ENCODE data around the gene UBE2D4.
"Not testable (repeated sequence)": the region's sequence is repeated elsewhere in the genome, so short reads cannot be mapped to it uniquely, and the experiment has no call there.

Gene UBE2D4

DNA sequence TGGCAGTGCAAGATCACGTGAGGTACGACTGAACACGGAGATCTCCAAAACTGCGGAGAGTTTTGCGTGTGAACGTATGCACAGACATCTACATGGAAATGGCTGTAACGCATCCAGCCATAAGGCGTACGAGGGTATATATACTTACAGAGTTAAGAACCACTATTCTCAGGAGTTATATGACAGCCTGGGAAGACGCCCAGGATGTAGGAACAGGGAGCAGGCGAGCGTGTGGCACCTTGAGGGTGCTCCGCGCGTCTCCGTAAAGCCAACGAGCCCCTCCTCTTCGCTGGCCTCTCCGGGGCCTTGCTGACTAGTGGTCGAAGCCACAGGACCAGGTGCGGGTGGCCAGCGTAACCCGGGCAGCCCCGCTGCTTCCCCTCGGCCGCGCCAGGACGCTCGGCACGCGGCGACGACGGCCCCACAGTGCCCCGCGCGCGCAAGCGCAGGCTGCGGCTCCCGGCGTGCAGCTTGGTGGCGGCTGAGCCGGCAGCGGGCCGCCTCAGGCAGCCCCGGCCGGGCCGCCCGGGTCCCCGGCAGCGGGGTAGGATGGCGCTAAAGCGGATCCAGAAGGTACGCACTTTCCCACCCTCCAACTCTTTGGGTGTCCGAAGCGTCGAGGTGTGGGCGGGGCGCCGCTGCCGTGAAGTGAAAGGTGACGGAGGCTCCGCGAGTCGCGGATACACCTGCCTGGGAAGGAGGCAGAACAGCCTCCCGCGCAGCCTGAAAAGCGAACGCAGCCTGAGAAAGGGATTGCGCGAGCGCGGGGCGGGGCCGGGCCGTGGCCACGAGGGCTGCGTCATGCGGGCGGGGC, at the start of gene UBE2D4:
UBE2D4 (plus strand) TSS at position 453 of the 814 bp plus-strand sequence; CDS start at position 550, 97 bp downstream.
- in situ Hi-C loops (cut with MboI; ENCODE audit: low pct_unique_long_range_greater_than_20kb, low sequenced_read_pairs), result no loop called here
- peak; percentile 84 for DNase-seq

DNA sequence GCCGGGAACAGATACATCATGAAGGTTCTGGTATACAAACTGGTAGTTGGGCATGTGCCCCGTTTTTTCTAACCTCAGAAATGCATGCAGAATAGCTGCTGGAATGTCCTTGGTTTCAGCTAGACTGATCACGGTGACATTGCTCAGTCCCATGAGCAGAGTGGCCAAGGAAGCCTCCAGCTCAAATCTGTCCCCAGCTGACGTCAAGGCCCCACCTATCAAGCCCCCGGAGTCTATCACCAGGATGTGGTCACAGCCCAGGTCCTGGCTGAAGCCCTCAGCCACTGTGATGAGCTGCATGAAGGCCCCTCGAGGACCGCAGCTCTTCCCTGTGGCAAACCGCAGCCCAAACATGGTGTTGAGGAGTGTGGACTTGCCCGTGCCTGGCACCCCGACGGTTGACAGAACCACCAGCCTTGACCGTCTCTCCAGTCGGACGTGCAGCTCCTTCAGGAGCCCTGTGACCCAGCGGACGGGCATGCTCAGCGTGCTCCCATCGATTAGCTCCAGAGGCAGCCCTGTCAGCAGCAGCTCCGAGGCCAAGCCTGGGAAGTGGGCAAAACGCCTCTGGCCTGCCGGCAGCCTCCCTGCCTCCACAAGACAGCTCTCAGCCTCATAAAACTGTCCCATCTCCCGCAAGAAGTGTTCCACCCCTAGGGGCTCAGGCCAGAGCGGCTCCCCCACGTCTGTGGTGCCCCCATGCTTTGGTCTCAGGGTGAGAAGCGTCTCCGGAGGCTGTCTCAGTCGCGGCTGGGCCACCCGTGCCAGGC, 49.1 kb upstream of the UBE2D4 start:
- in situ Hi-C loops (cut with MboI; ENCODE audit: low pct_unique_long_range_greater_than_20kb, low sequenced_read_pairs), result no loop called here
- no peak for DNase-seq

DNA sequence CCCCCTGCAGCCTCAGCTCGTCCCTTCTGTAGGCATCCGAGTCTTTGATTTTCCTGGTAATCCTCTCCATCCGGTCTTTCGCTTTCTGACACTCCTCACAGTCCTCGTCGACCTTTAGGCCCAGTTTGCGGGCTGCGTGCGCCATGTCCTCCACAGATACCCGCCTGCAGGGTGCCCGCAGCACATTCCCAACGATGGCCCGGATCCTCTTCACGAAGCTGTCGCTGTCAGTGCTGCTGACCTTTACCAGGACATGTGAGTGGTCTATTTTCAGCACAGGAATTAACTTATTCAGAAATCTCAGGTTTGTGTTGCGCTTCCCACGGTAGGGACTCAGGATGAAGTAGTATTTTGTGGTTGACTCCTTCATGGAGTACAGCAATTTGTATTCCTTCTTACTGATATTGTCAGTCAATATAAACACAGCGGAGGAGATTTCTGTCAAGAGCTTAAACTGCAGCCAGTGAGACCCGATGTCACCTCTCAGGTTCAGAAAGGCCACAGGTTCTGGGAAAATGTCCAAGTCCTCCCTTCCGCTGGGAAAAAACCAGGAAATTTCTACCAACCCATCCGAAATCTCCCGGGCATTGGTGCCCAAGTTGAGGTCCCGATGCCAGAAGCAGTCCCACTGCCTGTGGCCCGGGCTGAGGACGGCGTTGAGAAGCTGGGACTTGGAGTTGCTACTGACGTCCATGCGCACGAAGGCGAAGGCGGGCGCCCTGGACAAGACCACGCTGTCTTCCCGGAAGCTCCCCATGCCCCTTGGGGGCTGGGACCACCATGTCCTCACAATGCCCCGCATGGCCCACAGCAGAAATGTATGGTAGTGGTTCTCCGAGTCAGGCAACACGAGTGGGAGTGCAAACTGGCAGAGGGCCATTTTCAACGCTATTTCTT, 48.0 kb upstream of the UBE2D4 start:
- in situ Hi-C loops (cut with MboI; ENCODE audit: low pct_unique_long_range_greater_than_20kb, low sequenced_read_pairs), result no loop called here
- no peak for DNase-seq

DNA sequence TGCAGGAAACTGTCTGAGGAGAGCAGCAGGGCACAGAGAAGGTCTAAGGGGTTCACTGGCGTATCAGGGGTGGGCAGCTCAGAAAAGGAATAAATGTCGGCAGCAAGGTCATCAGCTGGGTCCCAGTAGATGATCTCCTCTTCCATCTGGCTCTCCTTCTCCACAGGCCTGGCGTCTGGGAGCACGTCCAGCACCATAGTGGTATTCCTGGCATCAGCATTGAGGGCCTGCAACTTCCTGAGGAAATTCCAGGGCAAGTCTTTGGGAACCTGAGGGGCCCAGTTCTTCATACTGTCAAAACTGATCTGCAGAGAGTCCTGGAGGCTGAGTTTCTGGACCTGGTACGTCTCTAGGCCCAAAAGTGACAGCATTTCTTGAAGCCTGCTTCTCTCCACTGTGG, 47.4 kb upstream of the UBE2D4 start:
- DNase-seq, result no peak
- in situ Hi-C loops (cut with MboI; ENCODE audit: low pct_unique_long_range_greater_than_20kb, low sequenced_read_pairs), result no loop called here

DNA sequence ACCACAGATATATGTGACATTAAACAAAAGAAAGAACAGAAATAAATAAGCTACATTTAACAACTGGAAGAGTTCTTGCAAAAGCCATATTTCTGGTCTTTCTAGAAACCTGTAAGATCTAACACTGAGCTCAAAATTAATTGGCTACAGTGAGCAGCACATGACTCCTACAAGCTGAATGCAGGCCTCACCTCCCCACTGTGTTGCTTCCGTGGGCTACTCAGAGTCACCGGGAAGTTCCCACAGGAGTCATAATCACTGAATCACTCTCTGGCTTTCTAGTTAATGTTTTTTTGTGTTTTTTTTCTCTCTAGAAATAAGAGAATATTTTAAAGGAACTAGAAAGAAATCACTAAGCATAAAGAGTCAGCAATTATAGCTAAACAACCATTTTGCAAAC, 46.8 kb upstream of the UBE2D4 start:
- DNase-seq, result no peak
- in situ Hi-C loops (cut with MboI; ENCODE audit: low pct_unique_long_range_greater_than_20kb, low sequenced_read_pairs), result no loop called here

DNA sequence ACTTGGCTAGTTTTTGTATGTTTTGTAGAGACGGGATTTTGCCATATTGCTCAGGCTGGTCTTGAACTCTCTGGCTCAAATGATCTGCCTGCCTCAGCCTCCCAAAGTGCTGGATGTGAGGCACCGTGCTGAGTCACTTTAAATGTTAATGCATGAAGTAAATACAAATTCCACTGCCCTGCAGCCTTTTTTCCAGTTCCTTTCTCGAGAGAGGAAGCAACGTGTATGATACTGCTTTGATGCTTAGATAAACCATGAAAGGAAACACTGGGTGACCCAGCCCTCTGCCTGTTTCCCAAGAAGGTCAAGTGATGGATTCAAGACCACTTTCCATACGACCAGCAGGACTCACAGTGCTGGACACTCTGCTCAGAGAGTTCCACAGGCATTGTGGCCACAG, 45.6 kb upstream of the UBE2D4 start:
- in situ Hi-C loops (cut with MboI; ENCODE audit: low pct_unique_long_range_greater_than_20kb, low sequenced_read_pairs), result no loop called here
- no peak for DNase-seq

DNA sequence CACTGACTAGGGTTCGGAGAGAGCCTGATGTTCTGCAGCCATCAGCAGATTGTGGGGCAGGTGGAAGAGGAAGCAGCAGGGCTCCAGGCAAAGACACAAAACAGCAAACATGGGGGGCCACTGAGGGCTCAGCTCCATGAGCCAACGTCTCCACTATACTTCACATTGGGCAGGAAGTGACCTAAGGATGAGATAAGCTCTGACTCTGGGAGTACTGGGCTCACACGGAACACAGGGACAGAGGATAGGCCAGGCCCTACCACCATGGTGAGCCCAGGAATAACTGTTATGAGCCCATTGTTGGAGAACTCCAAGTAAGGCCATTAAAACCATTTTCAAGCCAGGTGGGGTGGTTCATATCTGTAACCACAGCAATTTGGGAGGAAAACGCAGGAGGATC, 42.0 kb upstream of the UBE2D4 start:
- in situ Hi-C loops (cut with MboI; ENCODE audit: low pct_unique_long_range_greater_than_20kb, low sequenced_read_pairs), result no loop called here
- no peak for DNase-seq

DNA sequence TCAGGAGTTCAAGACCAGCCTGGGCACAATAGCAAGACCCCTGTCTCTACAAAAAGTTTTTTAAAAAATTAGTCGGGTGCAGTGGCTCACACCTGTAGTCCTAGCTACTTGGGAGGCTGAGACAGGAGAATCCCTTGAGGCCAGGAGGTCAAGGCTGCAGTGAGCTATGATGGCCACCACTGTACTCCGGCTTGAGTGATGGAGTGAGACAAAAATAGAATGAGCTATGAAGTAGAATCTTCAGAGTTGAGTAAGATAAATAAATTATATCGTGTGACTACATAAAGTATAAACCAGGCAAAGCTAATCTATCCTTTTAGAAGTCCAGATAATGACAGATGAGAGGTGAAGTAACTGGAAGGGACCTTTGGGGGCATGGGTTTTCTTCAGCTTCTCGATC, 41.6 kb upstream of the UBE2D4 start:
- DNase-seq, result no peak
- in situ Hi-C loops (cut with MboI; ENCODE audit: low pct_unique_long_range_greater_than_20kb, low sequenced_read_pairs), result no loop called here

DNA sequence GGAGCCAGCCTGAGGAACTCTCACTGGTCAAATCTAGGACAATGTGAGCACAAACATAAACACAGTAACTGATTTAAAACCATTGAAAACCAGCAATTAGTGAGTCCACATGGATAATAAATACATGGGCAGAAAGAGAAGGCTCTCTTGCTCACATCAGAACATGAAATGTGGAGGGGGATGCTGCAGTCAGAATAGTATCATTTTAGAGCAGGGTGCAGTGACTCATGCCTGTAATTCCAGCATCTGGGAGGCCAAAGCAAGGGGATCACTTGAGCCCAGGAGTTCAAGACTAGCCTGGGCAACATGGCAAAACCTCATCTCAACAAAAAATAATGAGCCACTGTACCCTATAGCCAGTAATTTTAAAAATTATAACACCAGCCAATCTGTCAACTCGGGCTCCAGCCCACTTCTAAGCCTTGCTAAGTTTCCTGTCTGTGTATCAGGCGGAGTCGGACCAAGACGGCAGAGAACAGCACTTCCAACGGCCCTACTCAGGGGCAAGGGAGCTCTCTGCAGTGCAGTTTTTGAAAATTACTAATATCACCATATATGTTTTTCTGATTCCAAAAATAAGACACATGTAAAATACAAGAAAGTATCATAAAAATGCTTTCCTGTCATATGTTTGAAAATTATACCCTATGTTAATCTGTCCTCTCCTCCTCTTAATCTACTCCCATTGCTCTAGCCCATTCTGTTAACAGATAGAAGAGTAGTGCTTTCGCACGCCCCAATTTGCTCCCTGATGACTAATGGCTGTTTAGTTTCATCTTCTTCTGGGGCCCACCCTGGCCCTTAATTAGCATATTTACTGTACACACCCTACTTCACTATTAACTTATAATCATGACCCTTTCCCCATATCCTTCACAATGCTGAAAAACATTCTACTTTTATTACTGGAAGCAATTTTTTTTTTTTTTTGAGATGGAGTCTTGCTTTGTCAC, 37.0 kb upstream of the UBE2D4 start:
- DNase-seq, result no peak
- in situ Hi-C loops (cut with MboI; ENCODE audit: low pct_unique_long_range_greater_than_20kb, low sequenced_read_pairs), result no loop called here

DNA sequence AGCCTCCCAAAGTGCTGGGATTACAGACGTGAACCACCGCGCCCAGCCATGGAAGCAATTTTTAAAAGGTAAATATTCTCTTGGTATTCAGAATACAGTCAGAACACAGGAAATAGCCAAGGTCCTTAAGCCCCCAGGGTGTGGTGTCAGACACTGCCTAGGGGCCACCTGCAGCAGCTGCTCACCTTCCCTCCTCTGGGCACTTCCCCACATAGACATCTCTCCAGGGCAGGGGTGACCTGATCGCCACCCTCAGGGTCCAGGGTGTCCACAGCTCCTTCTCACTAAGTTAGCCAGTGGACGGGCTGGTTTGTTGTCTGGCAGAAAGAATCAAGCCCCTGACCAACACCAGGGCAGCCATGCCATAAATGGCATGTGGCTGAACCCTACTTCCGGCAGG, 35.8 kb upstream of the UBE2D4 start:
- in situ Hi-C loops (cut with MboI; ENCODE audit: low pct_unique_long_range_greater_than_20kb, low sequenced_read_pairs), result no loop called here
- no peak for DNase-seq

DNA sequence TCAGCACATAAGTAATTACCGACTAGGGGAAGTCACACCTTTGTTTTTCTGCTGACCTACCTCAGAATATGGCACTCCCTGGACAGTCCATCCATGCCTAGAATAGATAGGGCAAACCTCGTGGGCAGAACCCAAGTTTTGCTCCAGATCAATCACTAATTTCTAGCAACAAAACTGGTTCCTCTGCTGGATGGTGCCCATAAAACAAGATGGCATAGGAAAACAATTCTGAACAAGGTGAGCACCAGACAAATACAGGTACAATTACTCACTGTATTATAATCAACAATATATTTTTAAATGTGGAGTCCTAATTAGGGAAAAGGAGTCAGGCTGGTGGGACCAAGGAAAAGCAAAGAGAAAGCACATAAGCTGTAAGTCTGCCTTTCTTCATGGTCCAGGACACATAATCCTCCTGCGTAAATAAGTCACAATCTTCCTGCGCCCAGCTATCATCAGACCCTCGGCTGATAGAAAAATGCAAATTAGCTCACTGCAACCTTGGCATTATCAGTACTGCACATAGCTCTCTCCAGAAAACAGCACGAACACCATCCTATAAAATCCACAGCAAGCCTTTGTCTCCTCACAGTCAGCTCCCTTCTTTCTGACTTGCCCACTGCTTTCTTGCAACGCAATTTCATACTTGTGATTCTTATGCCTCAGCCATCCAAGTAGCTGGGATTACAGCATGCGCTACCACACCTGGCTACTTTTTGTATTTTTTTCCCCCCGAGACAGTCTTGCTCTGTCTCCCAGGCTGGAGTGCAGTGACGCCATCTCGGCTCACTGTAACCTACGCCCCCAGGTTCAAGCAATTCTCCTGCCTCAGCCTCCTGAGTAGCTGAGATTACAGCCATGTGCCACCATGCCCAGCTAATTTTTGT, 34.9 kb upstream of the UBE2D4 start:
- no peak for DNase-seq
- in situ Hi-C loops (cut with MboI; ENCODE audit: low pct_unique_long_range_greater_than_20kb, low sequenced_read_pairs), result no loop called here

DNA sequence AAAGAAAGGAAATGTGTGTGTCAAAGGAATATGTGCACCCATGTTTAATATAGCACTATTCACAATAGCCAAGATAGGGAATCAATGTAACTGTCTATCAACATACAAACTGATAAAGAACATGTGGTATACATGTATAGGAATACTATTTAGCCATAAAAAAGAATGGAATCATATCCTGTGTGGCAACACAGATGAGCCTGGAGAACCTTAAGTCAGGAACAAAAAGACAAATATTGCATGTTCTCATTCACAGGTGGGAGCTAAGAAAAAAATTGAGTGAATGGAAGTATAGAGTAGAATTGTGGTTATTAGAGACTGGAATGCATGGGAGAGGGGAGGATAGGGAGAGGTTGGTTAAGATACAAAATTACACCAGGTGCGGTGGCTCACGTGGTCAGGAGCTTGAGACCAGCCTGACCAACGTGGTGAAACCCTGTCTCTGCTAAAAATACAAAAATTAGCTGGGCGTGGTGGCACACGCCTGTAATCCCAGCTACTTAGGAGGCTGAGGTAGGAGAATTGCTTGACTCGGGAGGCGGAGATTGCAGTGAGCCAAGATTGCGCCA, 30.3 kb upstream of the UBE2D4 start:
- no peak for DNase-seq
- in situ Hi-C loops (cut with MboI; ENCODE audit: low pct_unique_long_range_greater_than_20kb, low sequenced_read_pairs), result no loop called here

DNA sequence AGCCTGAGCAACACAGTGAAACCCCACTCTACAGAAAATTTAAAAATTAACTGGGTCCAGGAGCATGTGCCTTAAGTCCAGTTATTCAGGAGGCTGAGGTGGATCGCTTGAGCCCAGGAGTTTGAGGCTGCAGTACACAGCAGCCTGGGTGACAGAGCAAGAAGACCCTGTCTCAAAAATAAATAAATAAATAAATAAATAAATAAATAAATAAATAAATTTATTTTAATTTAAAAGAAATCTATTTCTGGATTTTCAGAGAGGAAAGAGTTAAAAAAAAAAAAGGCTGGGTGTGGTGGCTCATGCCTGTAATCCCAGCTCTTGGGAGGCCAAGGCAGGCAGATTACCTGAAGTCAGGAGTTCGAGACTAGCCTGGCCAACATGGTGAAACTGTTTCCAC, 27.7 kb upstream of the UBE2D4 start:
- in situ Hi-C loops (cut with MboI; ENCODE audit: low pct_unique_long_range_greater_than_20kb, low sequenced_read_pairs); DNase-seq: not testable (repeated sequence)

DNA sequence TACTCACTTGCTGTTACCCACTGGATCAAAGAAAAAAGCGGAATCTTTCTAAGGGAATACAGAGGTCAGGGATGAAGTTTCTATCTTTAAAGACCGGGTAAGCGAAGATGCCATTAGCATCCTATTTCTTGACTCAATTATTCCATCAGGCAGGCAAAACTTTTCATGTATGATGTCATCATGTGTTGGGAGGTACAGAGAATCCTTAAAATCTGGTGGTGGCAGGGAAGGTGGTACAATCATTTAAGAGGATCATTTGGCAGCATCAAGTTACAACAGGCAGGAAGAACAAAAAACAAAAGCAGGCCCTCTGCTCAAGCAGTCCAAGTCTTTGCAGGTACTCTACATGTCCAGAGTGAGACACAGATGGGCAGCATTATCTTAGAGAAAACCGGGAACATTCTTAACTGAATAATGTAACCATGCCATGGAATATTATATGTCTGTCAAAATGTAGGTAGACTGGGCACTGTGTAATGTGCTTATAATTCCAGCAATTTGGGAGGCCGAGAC, 23.6 kb upstream of the UBE2D4 start:
- no peak for DNase-seq
- in situ Hi-C loops (cut with MboI; ENCODE audit: low pct_unique_long_range_greater_than_20kb, low sequenced_read_pairs), result no loop called here

DNA sequence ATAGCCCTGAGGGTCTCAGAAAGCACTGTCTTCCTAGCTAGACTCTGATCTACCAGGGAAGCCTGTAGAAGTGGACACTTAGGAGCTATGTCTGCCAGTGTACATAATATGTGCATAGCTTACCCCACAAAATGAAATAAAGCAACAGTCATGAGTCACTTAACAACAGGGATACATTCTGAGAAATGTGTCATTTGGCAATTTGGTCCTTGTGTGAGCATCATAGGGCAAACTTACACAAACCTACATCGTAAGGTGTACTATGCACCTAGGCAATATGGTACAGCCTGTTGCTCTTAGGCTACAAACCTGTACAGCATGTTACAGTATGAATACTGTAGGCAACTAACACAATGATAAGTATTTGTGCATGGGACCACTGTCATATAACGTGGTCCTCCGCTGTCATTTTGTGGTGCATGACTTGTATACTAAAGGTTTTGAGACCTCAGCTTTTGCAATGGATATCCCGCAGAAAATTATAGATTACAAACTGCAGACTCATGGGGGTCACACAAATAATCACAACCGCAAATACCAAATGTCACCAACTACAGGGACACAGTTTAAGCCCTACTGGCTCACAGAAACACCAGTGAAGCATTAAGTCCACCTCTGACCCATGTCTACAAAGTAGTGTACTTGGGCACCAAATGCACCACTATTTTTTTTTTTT, 21.6 kb upstream of the UBE2D4 start:
- DNase-seq, result no peak
- in situ Hi-C loops (cut with MboI; ENCODE audit: low pct_unique_long_range_greater_than_20kb, low sequenced_read_pairs), result no loop called here

DNA sequence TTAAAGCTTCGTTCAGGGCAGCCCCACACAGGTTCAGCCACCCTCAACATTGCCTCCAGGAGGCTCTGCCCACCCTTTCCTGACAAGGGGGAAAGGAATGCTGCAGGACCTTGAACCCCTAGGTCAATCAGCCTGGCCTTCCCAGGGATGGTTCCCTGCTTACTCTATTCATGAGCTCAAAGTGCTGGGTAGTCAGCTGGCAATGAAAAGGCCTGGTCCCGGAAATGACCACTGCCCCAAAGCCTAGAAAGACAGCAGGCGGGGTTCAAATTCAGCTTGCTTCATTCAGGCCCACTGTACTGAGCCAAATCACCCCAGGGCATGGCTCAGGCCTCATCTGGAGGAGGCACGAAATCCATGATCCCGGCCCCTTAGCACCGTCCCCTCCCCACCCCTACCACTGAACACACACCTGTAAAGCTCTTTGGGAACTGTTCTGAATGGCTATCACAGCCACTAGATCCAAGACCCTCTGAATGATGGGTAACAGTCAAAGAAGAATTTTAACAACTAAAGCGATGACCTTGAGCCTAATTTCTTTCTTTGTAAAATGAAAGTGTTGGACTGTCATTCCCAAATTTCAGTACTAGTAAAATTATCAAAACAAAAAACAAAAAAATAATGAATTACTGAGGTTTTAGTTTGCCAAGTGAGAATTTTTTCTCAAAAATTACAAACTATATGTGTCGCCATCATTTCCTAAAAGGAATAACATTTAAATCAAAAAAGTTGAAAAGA, 20.9 kb upstream of the UBE2D4 start:
- no peak for DNase-seq
- in situ Hi-C loops (cut with MboI; ENCODE audit: low pct_unique_long_range_greater_than_20kb, low sequenced_read_pairs), result no loop called here
